IMR-90 (cell line): Measurements from ENCODE around the gene CFAP221. TPM values are rescaled to one million over a fixed set of nuclear protein-coding genes. Genes with fewer than 3 reads are reported as not detected.

Source experiments
- ATAC-seq: fragments of 200-7000 bp; cut with Tn5 transposase; 2 replicates; pipeline ENCODE4 v1.9.1; 2020; ENCODE audit warnings: low read depth, mild to moderate bottlenecking, moderate library complexity
- BruUV-seq: library from RNA; stranded (reverse); fragments of 400-500 nt; replicated peaks from 2 replicates; lab custom pipeline; 2021; lab: Mats Ljungman, UMichigan
- CTCF ChIA-PET: fragments of 300-600 bp; formaldehyde crosslinking; extraction: SDS; loops from one replicate; lab custom pipeline; 2021; ENCODE audit warnings: antibody characterized with exemption; lab: Yijun Ruan, JAX
- POLR2A ChIA-PET: fragments of 300-600 bp; sonication (Branson Sonifier 250); formaldehyde crosslinking; loops from one replicate; lab custom pipeline; 2022; ENCODE audit warnings: antibody characterized with exemption; ENCODE audit not compliant: unreplicated experiment; lab: Charles Lee
- DNase-seq: peaks from one replicate; pipeline ENCODE4 v3.0.0; 2013
- H2AFZ ChIP-seq: replicated peaks from 2 replicates; pipeline ENCODE3; 2013; ENCODE audit warnings: low read length, mild to moderate bottlenecking; ENCODE audit not compliant: poor library complexity
- H2AK5ac ChIP-seq: 2 replicates; pipeline ENCODE4 v1.6.1; 2013; ENCODE audit warnings: low read depth, low read length, inconsistent platforms
- H2AK9ac ChIP-seq: replicated peaks from 2 replicates; pipeline ENCODE3; 2013; ENCODE audit warnings: mild to moderate bottlenecking, low read depth, low read length, moderate library complexity; ENCODE audit not compliant: poor library complexity
- H2BK120ac ChIP-seq: 2 replicates; pipeline ENCODE4 v1.6.1; 2013; ENCODE audit warnings: low read depth, low read length, inconsistent platforms
- H2BK15ac ChIP-seq: 3 replicates; pipeline ENCODE4 v1.6.1; 2013; ENCODE audit warnings: low read depth, low read length, inconsistent platforms
- H2BK20ac ChIP-seq: 2 replicates; pipeline ENCODE4 v1.6.1; 2013; ENCODE audit warnings: low read depth, mild to moderate bottlenecking, inconsistent platforms, low read length, moderate library complexity
- H2BK5ac ChIP-seq: 2 replicates; pipeline ENCODE4 v1.6.1; 2013; ENCODE audit warnings: mild to moderate bottlenecking, low read depth, low read length, inconsistent platforms; ENCODE audit not compliant: poor library complexity, severe bottlenecking
- H3K14ac ChIP-seq: replicated peaks from 2 replicates; pipeline ENCODE4 v1.6.1; 2013; ENCODE audit warnings: low read depth, low read length, inconsistent platforms
- H3K18ac ChIP-seq: 2 replicates; pipeline ENCODE4 v1.6.1; 2013; ENCODE audit warnings: low read depth, low read length, control low read depth
- H3K23ac ChIP-seq: 2 replicates; pipeline ENCODE4 v1.6.1; 2013; ENCODE audit warnings: low read depth, low read length, inconsistent platforms
- H3K27ac ChIP-seq: 2 replicates; pipeline ENCODE4 v1.5.1; 2013; ENCODE audit warnings: mild to moderate bottlenecking, control low read depth, low read length; ENCODE audit not compliant: insufficient read depth
- H3K27me3 ChIP-seq: 2 replicates; pipeline ENCODE4 v1.6.1; 2013; ENCODE audit warnings: low read length; ENCODE audit not compliant: control insufficient read depth, insufficient read depth
- H3K36me3 ChIP-seq: 2 replicates; pipeline ENCODE4 v1.6.1; 2013; ENCODE audit warnings: low read length, mixed read lengths; ENCODE audit not compliant: control insufficient read depth, insufficient read depth
- H3K4ac ChIP-seq: 2 replicates; pipeline ENCODE4 v1.6.1; 2013; ENCODE audit warnings: low read depth, low read length, inconsistent platforms
- H3K4me1 ChIP-seq: 2 replicates; pipeline ENCODE4 v1.6.1; 2013; ENCODE audit warnings: low read length, mixed read lengths; ENCODE audit not compliant: control insufficient read depth, insufficient read depth
- H3K4me2 ChIP-seq: 2 replicates; pipeline ENCODE4 v1.6.1; 2013; ENCODE audit warnings: low read depth, mild to moderate bottlenecking, control low read depth, low read length, moderate library complexity
- H3K4me3 ChIP-seq: 2 replicates; pipeline ENCODE4 v1.5.1; 2013; ENCODE audit warnings: low read depth, mild to moderate bottlenecking, control low read depth, low read length, moderate library complexity; ENCODE audit not compliant: insufficient read depth
- H3K56ac ChIP-seq: 2 replicates; pipeline ENCODE4 v1.6.1; 2013; ENCODE audit warnings: low read length, inconsistent platforms; ENCODE audit not compliant: insufficient read depth; ENCODE audit errors: extremely low read depth
- H3K79me1 ChIP-seq, 2 experiments: 2 replicates each; pipeline ENCODE4 v1.6.1; 2013; ENCODE audit warnings: low read length in 2 of 2, inconsistent platforms in 1 of 2, low read depth in 1 of 2
- H3K9ac ChIP-seq: 2 replicates; pipeline ENCODE4 v1.6.1; 2013; ENCODE audit warnings: low read depth, low read length, control low read depth
- H3K9me1 ChIP-seq: 2 replicates; pipeline ENCODE4 v1.6.1; 2013; ENCODE audit warnings: low read length, inconsistent platforms; ENCODE audit not compliant: insufficient read depth
- H3K9me3 ChIP-seq: 2 replicates; pipeline ENCODE4 v1.6.1; 2013; ENCODE audit warnings: low read length; ENCODE audit not compliant: control insufficient read depth, insufficient read depth
- H4K20me1 ChIP-seq: 2 replicates; pipeline ENCODE4 v1.6.1; 2013; ENCODE audit warnings: low read length, inconsistent platforms; ENCODE audit not compliant: insufficient read depth
- H4K5ac ChIP-seq: 2 replicates; pipeline ENCODE4 v1.6.1; 2013; ENCODE audit warnings: mild to moderate bottlenecking, low read depth, low read length, control low read depth
- H4K8ac ChIP-seq, 2 experiments: 2 replicates each; pipeline ENCODE4 v1.6.1; 2013; ENCODE audit warnings: low read depth in 2 of 2, low read length in 2 of 2, control low read depth in 1 of 2, inconsistent platforms in 1 of 2
- H4K91ac ChIP-seq: 2 replicates; pipeline ENCODE4 v1.6.1; 2013; ENCODE audit warnings: low read depth, low read length, inconsistent platforms; ENCODE audit not compliant: insufficient read depth
- BHLHE40 ChIP-seq: fragments of 150-350 bp; IDR thresholded peaks from 2 replicates; pipeline ENCODE4 v1.6.1; 2016; ENCODE audit warnings: mild to moderate bottlenecking, low read depth, low read length
- CEBPB ChIP-seq: IDR thresholded peaks from 2 replicates; pipeline ENCODE4 v1.6.1; 2012; ENCODE audit warnings: low read depth, low read length, improper control_type of control experiment
- CHD1 ChIP-seq: IDR thresholded peaks from 2 replicates; pipeline ENCODE4 v1.6.1; 2012; ENCODE audit warnings: low read depth, low read length, improper control_type of control experiment
- CTCF ChIP-seq: conservative IDR thresholded peaks from 2 replicates; pipeline ENCODE4 v1.5.1; 2012; ENCODE audit warnings: mild to moderate bottlenecking, low read depth, low read length, improper control_type of control experiment
- ELK1 ChIP-seq: fragments of 150-350 bp; IDR thresholded peaks from 2 replicates; pipeline ENCODE4 v1.6.1; 2016; ENCODE audit warnings: low read depth, mild to moderate bottlenecking, low read length, moderate library complexity, borderline replicate concordance
- FOS ChIP-seq: fragments of 150-350 bp; IDR thresholded peaks from 2 replicates; pipeline ENCODE4 v1.6.1; 2016; ENCODE audit warnings: low read depth, low read length
- MAFK ChIP-seq: IDR thresholded peaks from 2 replicates; pipeline ENCODE4 v1.6.1; 2012; ENCODE audit warnings: low read depth, low read length, improper control_type of control experiment
- MAZ ChIP-seq: IDR thresholded peaks from 2 replicates; pipeline ENCODE4 v1.6.1; 2012; ENCODE audit warnings: low read depth, mild to moderate bottlenecking, low read length, improper control_type of control experiment, moderate library complexity, borderline replicate concordance
- MXI1 ChIP-seq: IDR thresholded peaks from 2 replicates; pipeline ENCODE4 v1.6.1; 2012; ENCODE audit warnings: low read depth, mild to moderate bottlenecking, low read length, moderate library complexity, borderline replicate concordance
- NFE2L2 ChIP-seq: fragments of 150-350 bp; IDR thresholded peaks from 2 replicates; pipeline ENCODE4 v1.6.1; 2016; ENCODE audit warnings: low read depth, mild to moderate bottlenecking, low read length
- POLR2A ChIP-seq: IDR thresholded peaks from 2 replicates; pipeline ENCODE4 v1.6.1; 2012; ENCODE audit warnings: mild to moderate bottlenecking, low read depth, low read length
- RAD21 ChIP-seq: IDR thresholded peaks from 2 replicates; pipeline ENCODE4 v1.6.1; 2012; ENCODE audit warnings: low read length, improper control_type of control experiment
- RCOR1 ChIP-seq: IDR thresholded peaks from 2 replicates; pipeline ENCODE4 v1.6.1; 2012; ENCODE audit warnings: mild to moderate bottlenecking, low read length, improper control_type of control experiment; ENCODE audit not compliant: insufficient replicate concordance
- RFX5 ChIP-seq: IDR thresholded peaks from 2 replicates; pipeline ENCODE4 v1.8.0; 2012; ENCODE audit warnings: low read depth, mild to moderate bottlenecking, low read length, moderate library complexity
- SMC3 ChIP-seq: fragments of 150-350 bp; IDR thresholded peaks from 2 replicates; pipeline ENCODE4 v1.6.1; 2016; ENCODE audit warnings: low read depth, mild to moderate bottlenecking, antibody characterized with exemption, low read length, moderate library complexity
- USF2 ChIP-seq: fragments of 150-350 bp; IDR thresholded peaks from 2 replicates; pipeline ENCODE4 v1.6.1; 2017; ENCODE audit warnings: mild to moderate bottlenecking, antibody characterized with exemption, low read length, low read depth
- WGBS, 2 experiments: methylation state at CpG; one replicate each; pipeline versions ENCODE4 v1.1.5 to v1.1.7; 2013; ENCODE audit warnings: missing lambda C conversion rate in 2 of 2; ENCODE audit not compliant: insufficient read length in 1 of 2; ENCODE audit errors: extremely low coverage in 2 of 2; 5-methylcytosine and 5-hydroxymethylcytosine counted together
- dilution Hi-C: fragments of 300-500 bp; cut with HindIII; formaldehyde crosslinking; loops from one replicate; pipeline ENCODE4 v1.14.3; 2018; ENCODE audit warnings: low sequenced_read_pairs; ENCODE audit not compliant: unreplicated experiment
- in situ Hi-C: fragments of 300-500 bp; cut with MboI; formaldehyde crosslinking; loops from 3 replicates; pipeline ENCODE4 v1.14.3; 2019; ENCODE audit warnings: low sequenced_read_pairs, inconsistent platforms, mixed read lengths
- intact Hi-C: fragments of 100-400 bp; cut with micrococcal nuclease; formaldehyde crosslinking; loops from 2 replicates; pipeline ENCODE4 v1.10.0; 2022
- polyA plus RNA-seq, 3 experiments: library from polyadenylated mRNA; depleted of rRNA; stranded (reverse); fragments of >200 nt; gene quantifications; 2 replicates each; pipeline ENCODE4 v1.2.3, GENCODE V29; 2012; ENCODE audit warnings: low replicate concordance in 1 of 3
- total RNA-seq: library from RNA; depleted of rRNA; stranded (reverse); fragments of >200 nt; gene quantifications from 2 replicates; pipeline ENCODE4 v1.2.3, GENCODE V29; 2012

The CFAP221 gene
- total and polyA plus RNA-seq, 2 of the 4 experiments (the other 2 are of a cell fraction), result not detected

- H3K56ac ChIP-seq, result no peak overlapping the region
- in situ Hi-C loops, result no loop called here
- DNase-seq (no peak), ATAC-seq (no peak)
- H3K9ac ChIP-seq, result no peak overlapping the region
- no peaks in the 10 kb centered on the region for H3K9me3 ChIP-seq
- no TSS peak for BruUV-seq
- no peak overlapping the region for H4K5ac ChIP-seq
- no peaks in the 10 kb centered on the region for H3K79me1 ChIP-seq
- H2BK15ac ChIP-seq, result no peak overlapping the region
- no CpG with 5 or more reads among the region's 1 CpG for WGBS, 2 experiments
- no peak overlapping the region for H2BK120ac ChIP-seq
- ChIA-PET POLR2A (interaction anchor here (0.6 kb wide), 1 partner anchor 28 kb away, joined by 3 read pairs; no protein-coding TSS in a partner anchor), CTCF (no interaction called here)
- H2BK5ac ChIP-seq, result no peak overlapping the region
- no peak overlapping the region for H2AK9ac ChIP-seq
- no peak overlapping the region for H2AFZ ChIP-seq
- H3K4me2 ChIP-seq, result no peak overlapping the region
- no peaks in the 10 kb centered on the region for H3K36me3 ChIP-seq
- no peak overlapping the region for H2BK20ac ChIP-seq
- no peak overlapping the region for H4K91ac ChIP-seq
- no peaks in the 10 kb centered on the region for H3K27me3 ChIP-seq
- no peak overlapping the region for H3K4ac ChIP-seq
- intact Hi-C loops, result no loop called here
- no peaks in the 10 kb centered on the region for H4K20me1 ChIP-seq
- H3K27ac ChIP-seq, result no peak overlapping the region
- H3K14ac ChIP-seq, result no peak overlapping the region
- no peak overlapping the region for H3K18ac ChIP-seq
- H4K8ac ChIP-seq, result no peak overlapping the region
- no peaks in the 10 kb centered on the region for H3K4me1 ChIP-seq
- H3K23ac ChIP-seq, result no peak overlapping the region
- dilution Hi-C loops, result no loop called here
- H2AK5ac ChIP-seq, result no peak overlapping the region
- TF ChIP-seq NFE2L2 (no peak), RCOR1 (no peak), RFX5 (no peak), BHLHE40 (no peak), MXI1 (no peak), CHD1 (no peak), FOS (no peak), USF2 (no peak), CTCF (no peak), ELK1 (no peak), CEBPB (no peak), MAZ (no peak), RAD21 (no peak), MAFK (no peak), SMC3 (no peak), POLR2A (no peak)
- H3K4me3 ChIP-seq, result no peak overlapping the region
- no peaks in the 10 kb centered on the region for H3K9me1 ChIP-seq
These were observed 30.4 kb upstream of the CFAP221 start for GRCh38 chr2:119513832-119514231.
